Suprapubic skin (tissue), 3 donors: ENCODE measurements around the gene DUS1L.

Source experiments
- CTCF ChIP-seq, 2 donors: fragments of 200-600 bp in 1 of 2; fragments of 450-650 bp in 1 of 2; sonication (generic) in 1 of 2; IDR thresholded peaks; one replicate each; pipeline ENCODE4 v1.5.1; 2016 to 2019; ENCODE audit warnings: antibody characterized with exemption in 2 of 2, mild to moderate bottlenecking in 1 of 2, moderate library complexity in 1 of 2
- POLR2AphosphoS5 ChIP-seq, 3 donors: sonication (generic); formaldehyde crosslinking; IDR thresholded peaks; one replicate each; pipeline ENCODE4 v1.6.1; 2017; ENCODE audit warnings: antibody characterized with exemption in 3 of 3

DNA sequence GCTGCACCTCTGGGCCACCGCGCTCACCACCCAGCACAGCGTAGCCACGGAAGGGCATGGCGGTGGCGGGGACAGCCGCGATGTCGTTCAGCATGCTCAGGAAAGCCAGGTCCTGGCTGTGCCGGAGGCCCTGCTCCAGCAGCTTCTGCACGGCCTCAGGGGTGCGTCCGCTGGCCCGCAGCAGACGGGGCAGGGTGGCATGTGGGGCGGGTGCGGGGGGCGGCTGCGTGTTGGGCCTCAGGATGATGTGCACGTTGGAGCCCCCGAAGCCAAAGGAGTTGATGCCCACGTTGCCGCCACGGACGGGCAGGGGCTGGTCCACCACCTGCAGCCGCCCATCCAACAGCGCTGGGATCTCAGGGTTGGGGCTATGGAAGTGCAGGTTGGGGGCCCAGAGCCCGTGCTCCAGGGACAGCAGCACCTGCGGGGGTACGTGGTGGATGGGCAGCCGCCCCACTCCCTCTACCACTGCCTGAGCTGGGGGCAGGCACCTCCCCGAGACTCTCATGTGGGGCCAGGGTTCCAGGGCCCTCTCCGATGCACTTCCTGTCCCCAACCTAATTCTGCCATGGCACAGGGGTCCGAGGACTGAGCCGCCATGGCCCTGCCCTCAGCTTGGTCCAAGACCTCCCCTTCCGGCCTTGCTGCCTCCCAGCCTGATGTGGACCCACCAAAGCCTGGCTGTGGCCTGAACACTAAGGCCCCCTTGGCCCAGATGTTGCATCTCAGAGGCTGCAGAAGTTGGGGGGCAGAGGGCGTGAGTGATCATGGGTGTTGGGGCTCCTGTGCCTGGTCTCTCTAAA is 25.9 kb upstream of the DUS1L start:
- TF ChIP-seq POLR2AphosphoS5 (IDR thresholded peaks at IDR 0.05), result no peak
- no peak for TF ChIP-seq CTCF (IDR thresholded peaks at IDR 0.05)
